HG03135 (cell line): ENCODE results near the gene SYCP2.
"Not testable (repeated sequence)": the region's sequence is repeated elsewhere in the genome, so short reads cannot be mapped to it uniquely, and the experiment has no call there.

Experiments used
- ATAC-seq: cut with Tn5 transposase; IDR thresholded peaks from one replicate; pipeline ENCODE4 v1.9.1; 2021; ENCODE audit warnings: mild to moderate bottlenecking, moderate library complexity; ENCODE audit not compliant: unreplicated experiment

SYCP2 gene

DNA sequence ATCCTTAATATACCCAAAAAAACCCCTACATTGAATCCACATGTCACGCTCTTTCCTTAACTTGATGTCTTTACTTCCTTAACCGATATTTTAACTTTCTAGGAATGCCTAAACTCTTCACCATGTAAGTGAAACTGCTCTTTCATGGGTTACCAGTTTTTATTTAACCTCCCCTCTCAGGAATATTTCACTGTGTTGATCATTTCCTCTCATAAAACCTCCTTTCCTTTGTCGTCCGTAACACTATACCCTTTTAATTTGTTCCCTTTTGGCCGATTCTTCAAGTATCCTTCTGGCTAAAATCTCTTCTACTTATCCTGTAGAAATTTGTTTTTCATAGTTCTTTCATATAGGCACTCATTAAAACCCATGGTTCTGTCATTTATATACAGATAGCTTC lies 24.6 kb downstream of the SYCP2 start:
- ATAC-seq: no peak

DNA sequence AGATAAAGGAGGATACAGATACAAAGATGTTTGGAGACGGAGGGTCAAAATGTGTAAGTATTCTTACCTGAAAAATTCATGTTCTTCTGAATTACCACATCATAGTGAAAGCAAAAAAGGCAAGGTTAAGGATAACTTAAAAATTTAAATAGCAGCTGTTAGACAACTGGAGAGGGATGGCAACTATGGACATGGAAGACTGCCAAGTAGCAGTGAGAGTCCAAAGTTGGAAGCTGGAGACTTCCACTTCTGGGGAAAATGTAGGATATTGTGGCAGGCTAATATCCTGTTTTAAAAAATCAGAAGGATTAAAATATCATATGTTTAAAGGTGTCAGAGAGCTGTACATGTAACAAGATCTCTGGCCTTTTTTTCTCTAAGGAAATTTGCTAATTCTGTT lies 29.8 kb downstream of the SYCP2 start:
- ATAC-seq: no peak

- ATAC-seq: no peak
These were observed 31.0 kb downstream of the SYCP2 start for GRCh38 chr20:59902470-59902869.

DNA sequence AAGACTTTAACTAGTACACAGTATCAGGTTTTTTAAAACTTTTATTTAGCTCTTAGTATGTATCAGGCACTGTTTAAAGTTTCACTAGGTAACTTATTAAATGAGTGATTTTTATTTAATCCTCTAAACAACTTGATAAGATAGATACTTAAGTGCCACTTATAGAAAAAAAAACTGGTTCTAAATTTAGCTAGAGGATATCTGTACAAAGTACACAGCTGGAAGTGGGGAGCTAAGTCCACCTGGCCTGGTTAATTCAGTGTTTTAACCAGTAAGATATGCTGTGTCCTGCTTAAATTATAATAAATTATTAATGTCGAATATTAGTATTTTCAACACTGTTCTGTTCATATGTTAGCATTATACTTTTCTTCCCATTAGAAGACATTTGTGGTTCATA lies 37.5 kb downstream of the SYCP2 start:
- no peak for ATAC-seq

DNA sequence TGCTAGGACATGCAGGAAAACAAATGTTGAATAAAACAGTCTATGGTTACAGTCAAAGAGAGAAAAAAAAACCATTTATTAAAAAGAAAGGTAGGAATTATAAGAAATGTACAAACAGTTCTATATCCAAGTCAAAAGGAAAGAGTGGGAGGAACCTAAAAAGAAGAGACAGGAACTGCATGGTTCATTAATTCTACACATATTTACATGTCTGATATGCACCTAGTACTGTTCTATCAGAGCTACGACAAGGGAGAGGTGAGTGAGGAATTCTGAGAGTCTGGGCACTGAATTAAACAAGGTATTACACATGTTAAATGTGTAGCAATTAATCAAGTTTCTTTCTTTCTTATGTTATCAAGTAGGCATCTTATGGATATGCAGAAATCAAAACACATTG lies 41.9 kb downstream of the SYCP2 start:
- ATAC-seq: no peak

GRCh38 chr20:59890035-59890434 lies 43.4 kb downstream of the SYCP2 start:
- ATAC-seq: not testable (repeated sequence)

- no peak for ATAC-seq
These were observed 45.4 kb downstream of the SYCP2 start for GRCh38 chr20:59888050-59888449.

DNA sequence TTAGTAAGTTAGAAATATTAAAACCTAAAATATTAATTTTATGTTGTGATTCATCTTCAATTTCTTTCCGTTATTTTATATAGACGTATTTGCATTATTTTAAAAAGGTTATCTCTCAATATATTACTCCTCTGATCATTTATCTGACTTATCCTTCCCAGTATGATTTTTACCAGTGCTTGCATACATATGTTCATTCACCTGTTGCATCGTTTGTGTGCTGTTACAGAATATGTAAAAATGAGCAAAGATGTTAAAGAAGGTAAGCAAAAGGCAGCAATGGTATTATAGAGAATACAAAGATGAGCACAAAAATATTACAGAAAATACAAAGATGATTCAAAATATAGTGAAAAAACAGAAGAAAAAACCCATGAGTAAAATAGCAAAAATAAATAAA lies 48.9 kb downstream of the SYCP2 start:
- ATAC-seq: no peak

GRCh38 chr20:59880198-59880597 lies 53.2 kb downstream of the SYCP2 start:
- ATAC-seq: no peak

DNA sequence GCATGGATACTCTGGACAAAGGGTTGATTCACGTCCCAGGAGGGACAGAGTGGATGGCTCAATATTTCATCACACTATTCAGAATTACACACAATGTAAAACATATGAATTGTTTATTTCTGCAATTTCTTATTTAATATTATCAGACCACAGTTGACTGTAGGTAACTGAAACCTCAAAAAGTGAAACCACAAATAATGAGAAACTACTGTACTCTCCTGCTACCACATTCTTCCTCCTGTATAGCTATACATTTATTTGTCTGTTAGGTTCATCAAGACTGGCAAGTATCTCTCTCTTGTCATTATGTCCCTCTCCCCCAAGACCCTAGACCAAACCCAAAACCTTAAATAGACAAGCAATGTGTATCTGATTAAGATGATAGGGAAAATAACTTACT lies 60.0 kb downstream of the SYCP2 start:
- ATAC-seq: no peak

GRCh38 chr20:59871096-59871495 lies 62.3 kb downstream of the SYCP2 start:
- no peak for ATAC-seq

- no peak for ATAC-seq
These were observed 67.1 kb downstream of the SYCP2 start for GRCh38 chr20:59866338-59866737.

GRCh38 chr20:59864726-59865125 lies 68.7 kb downstream of the SYCP2 start:
- ATAC-seq: no peak

- ATAC-seq: no peak
These were observed 70.4 kb downstream of the SYCP2 start for GRCh38 chr20:59863058-59863457.

DNA sequence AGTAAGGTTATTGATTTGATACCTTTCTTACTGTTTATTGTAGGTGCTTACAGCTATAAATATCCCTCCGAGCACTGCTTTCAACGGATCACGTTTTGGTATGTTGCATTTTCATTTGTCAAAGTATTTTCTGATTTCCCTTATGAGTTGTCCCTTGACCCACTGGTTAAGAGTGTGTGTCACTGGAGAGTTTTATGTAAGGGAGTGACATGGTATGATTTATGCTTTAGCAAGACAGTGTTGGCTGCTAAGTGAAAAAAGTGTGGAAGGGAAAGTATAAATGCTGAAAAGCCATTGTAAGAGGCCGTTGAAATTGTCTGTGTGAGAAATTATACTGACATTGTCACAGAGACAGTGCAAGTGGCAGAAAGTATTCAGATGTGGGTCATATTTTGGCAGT lies 72.0 kb downstream of the SYCP2 start:
- no peak for ATAC-seq

- ATAC-seq: no peak
These were observed 75.0 kb downstream of the SYCP2 start for GRCh38 chr20:59858425-59858824.

DNA sequence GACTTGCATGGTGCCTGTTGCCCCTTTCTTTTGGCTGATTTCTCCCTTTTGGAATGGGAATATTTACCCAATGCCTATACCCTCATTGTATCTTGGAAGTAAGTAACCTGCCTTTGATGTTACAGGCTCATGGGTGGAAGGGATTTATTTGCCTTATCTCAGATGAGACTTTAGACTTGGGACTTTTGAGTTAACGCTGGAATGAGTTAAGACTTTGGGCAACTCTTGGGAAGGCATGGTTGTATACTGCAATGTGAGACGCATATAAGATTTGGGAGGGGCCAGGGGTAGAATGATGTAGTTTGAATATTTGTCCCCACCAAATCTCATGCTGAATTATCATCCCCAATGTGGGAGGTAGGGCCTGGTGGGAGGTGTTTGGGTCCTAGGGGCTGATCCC lies 75.5 kb downstream of the SYCP2 start:
- ATAC-seq: no peak

GRCh38 chr20:59856941-59857340 lies 76.5 kb downstream of the SYCP2 start:
- not testable (repeated sequence) for ATAC-seq

GRCh38 chr20:59856526-59856925 lies 76.9 kb downstream of the SYCP2 start:
- not testable (repeated sequence) for ATAC-seq

GRCh38 chr20:59850018-59850641 lies 83.3 kb downstream of the SYCP2 start:
- no peak for ATAC-seq

DNA sequence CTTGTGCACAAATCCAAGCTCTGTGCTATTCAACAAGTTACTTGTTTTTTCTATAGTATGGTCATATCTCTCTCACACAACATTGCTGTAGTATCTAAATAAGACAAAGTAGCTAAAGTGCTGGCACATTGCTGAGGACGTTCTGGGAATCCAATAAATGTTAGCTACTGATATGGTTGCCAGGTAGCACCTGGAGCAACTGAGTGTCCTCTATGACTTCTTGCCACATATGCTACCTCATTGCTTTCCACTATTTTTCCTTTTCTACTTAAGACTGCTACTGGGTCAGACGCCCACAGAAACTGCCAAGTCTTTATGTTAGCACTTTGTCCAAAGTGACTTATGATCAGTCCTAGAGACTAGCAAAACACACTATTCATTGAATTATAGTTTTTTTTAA lies 85.3 kb downstream of the SYCP2 start:
- ATAC-seq: no peak

GRCh38 chr20:59845472-59845871 lies 88.0 kb downstream of the SYCP2 start:
- ATAC-seq: no peak

DNA sequence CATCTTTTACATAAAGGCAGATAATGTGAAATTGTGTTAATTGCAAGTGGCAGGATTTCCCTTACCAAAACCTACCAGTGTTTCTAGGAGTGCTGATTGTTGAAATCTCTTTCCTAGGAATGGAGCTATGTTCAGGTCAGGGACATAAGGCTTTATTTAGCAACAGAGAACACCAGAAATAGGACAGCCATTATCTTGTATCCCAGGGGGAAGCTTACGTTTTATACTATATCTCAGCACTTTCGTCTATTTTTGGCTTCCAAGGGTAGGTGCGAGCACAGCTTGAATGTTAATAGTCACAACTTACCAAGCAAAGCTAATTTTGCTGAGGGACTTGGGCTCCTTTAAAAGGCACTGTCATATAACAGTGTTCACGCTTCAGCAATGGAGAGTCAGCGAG lies 94.0 kb downstream of the SYCP2 start:
- ATAC-seq: no peak
